Effector memory CD8-positive, alpha-beta T cell (primary cell): ENCODE results near the gene DTD1.
"Not testable (repeated sequence)": the region's sequence is repeated elsewhere in the genome, so short reads cannot be mapped to it uniquely, and the experiment has no call there.

ENCODE experiments used
- ATAC-seq: fragments of 150-1000 bp; cut with Tn5 transposase; replicated peaks from 2 replicates; pipeline ENCODE4 v1.10.0; 2021; ENCODE audit warnings: mild to moderate bottlenecking, moderate library complexity
- DNase-seq, 3 experiments: peaks; one replicate each; pipeline ENCODE4 v3.0.0; 2021
- H3K27ac Mint-ChIP-seq, 2 donors: one replicate each; pipeline ENCODE4 v1.8.0; 2022; ENCODE audit warnings: mild to moderate bottlenecking in 2 of 2, mixed read lengths in 2 of 2, moderate library complexity in 2 of 2
- H3K27me3 Mint-ChIP-seq, 2 donors: one replicate each; pipeline ENCODE4 v1.8.0; 2022; ENCODE audit warnings: mixed read lengths in 2 of 2
- H3K36me3 Mint-ChIP-seq: one replicate; pipeline ENCODE4 v1.8.0; 2022; ENCODE audit warnings: mild to moderate bottlenecking, moderate library complexity, mixed read lengths; ENCODE audit not compliant: insufficient read depth
- H3K4me1 Mint-ChIP-seq, 2 donors: one replicate each; pipeline ENCODE4 v1.8.0; 2022; ENCODE audit warnings: low read depth in 2 of 2, mixed read lengths in 2 of 2
- H3K4me3 Mint-ChIP-seq, 2 donors: one replicate each; pipeline ENCODE4 v1.8.0; 2022; ENCODE audit warnings: mild to moderate bottlenecking in 2 of 2, mixed read lengths in 2 of 2, moderate library complexity in 2 of 2
- H3K9me3 Mint-ChIP-seq, 2 donors: one replicate each; pipeline ENCODE4 v1.8.0; 2022; ENCODE audit warnings: mixed read lengths in 2 of 2

The DTD1 gene

GRCh38 chr20:18750735-18751134, 162.9 kb downstream of the DTD1 start:
- Mint-ChIP-seq H3K4me3 (no peak overlapping the region), H3K27me3 (no peaks in the 10 kb centered on the region), H3K9me3 (no peaks in the 10 kb centered on the region), H3K36me3 (peaks cover 3% of the 10 kb centered on the region), H3K27ac (peak overlapping the region in 1 of 2 donors; percentile 86), H3K4me1 (peaks cover 17 to 49% of the 10 kb centered on the region in 2 donors)
- DNase-seq (no peak), ATAC-seq (no peak)

GRCh38 chr20:18754030-18754652, 166.3 kb downstream of the DTD1 start:
- H3K27ac Mint-ChIP-seq = peak overlapping the region; percentile 33 to 49
- no peaks in the 10 kb centered on the region for H3K36me3 Mint-ChIP-seq
- no peaks in the 10 kb centered on the region for H3K27me3 Mint-ChIP-seq
- DNase-seq (peak in 2 of 3 experiments; percentile 11 to 13), ATAC-seq (peak; percentile 94)
- peaks cover 21 to 50% of the 10 kb centered on the region in 2 donors for H3K4me1 Mint-ChIP-seq
- H3K4me3 Mint-ChIP-seq = no peak overlapping the region
- H3K9me3 Mint-ChIP-seq = no peaks in the 10 kb centered on the region

GRCh38 chr20:18754653-18755045, 166.8 kb downstream of the DTD1 start:
- DNase-seq (no peak), ATAC-seq (no peak)
- Mint-ChIP-seq H3K36me3 (no peaks in the 10 kb centered on the region), H3K4me3 (no peak overlapping the region), H3K9me3 (no peaks in the 10 kb centered on the region), H3K27me3 (no peaks in the 10 kb centered on the region), H3K27ac (peak overlapping the region in 1 of 2 donors; percentile 33), H3K4me1 (peaks cover 18 to 46% of the 10 kb centered on the region in 2 donors)

- H3K36me3 Mint-ChIP-seq, H3K27ac Mint-ChIP-seq, DNase-seq, ATAC-seq, H3K4me3 Mint-ChIP-seq, H3K9me3 Mint-ChIP-seq, H3K27me3 Mint-ChIP-seq: not testable (repeated sequence)
- H3K4me1 Mint-ChIP-seq = peaks cover 9 to 23% of the 10 kb centered on the region in 2 donors
These were observed 173.0 kb downstream of the DTD1 start for GRCh38 chr20:18760852-18761251.

- Mint-ChIP-seq H3K9me3 (no peaks in the 10 kb centered on the region), H3K4me3 (no peak overlapping the region), H3K36me3 (no peaks in the 10 kb centered on the region), H3K4me1 (no peaks in the 10 kb centered on the region), H3K27me3 (peaks cover 0 to 5% of the 10 kb centered on the region in 2 donors), H3K27ac (no peak overlapping the region)
- ATAC-seq (no peak), DNase-seq (no peak)
These were observed 179.8 kb downstream of the DTD1 start for GRCh38 chr20:18767676-18768075.

GRCh38 chr20:18773566-18773965, 185.7 kb downstream of the DTD1 start:
- H3K9me3 Mint-ChIP-seq = no peaks in the 10 kb centered on the region
- peak overlapping the region in 1 of 2 donors; percentile 81 for H3K27ac Mint-ChIP-seq
- DNase-seq (no peak), ATAC-seq (no peak)
- H3K4me3 Mint-ChIP-seq = no peak overlapping the region
- H3K36me3 Mint-ChIP-seq = peaks cover 3% of the 10 kb centered on the region
- H3K27me3 Mint-ChIP-seq = peaks cover 12 to 45% of the 10 kb centered on the region in 2 donors
- H3K4me1 Mint-ChIP-seq = no peaks in the 10 kb centered on the region

- Mint-ChIP-seq H3K4me1 (no peaks in the 10 kb centered on the region), H3K9me3 (no peaks in the 10 kb centered on the region), H3K27me3 (peaks cover 12 to 45% of the 10 kb centered on the region in 2 donors), H3K27ac (no peak overlapping the region), H3K36me3 (peaks cover 3% of the 10 kb centered on the region), H3K4me3 (no peak overlapping the region)
- DNase-seq (no peak), ATAC-seq (no peak)
These were observed 186.4 kb downstream of the DTD1 start for GRCh38 chr20:18774207-18774606.

GRCh38 chr20:18775633-18776032, 187.8 kb downstream of the DTD1 start:
- DNase-seq (no peak), ATAC-seq (no peak)
- peaks cover 3% of the 10 kb centered on the region for H3K36me3 Mint-ChIP-seq
- no peak overlapping the region for H3K27ac Mint-ChIP-seq
- no peaks in the 10 kb centered on the region for H3K4me1 Mint-ChIP-seq
- no peaks in the 10 kb centered on the region for H3K9me3 Mint-ChIP-seq
- H3K4me3 Mint-ChIP-seq = no peak overlapping the region
- H3K27me3 Mint-ChIP-seq = peaks cover 12 to 45% of the 10 kb centered on the region in 2 donors

- H3K4me3 Mint-ChIP-seq = no peak overlapping the region
- H3K9me3 Mint-ChIP-seq = no peaks in the 10 kb centered on the region
- H3K4me1 Mint-ChIP-seq = no peaks in the 10 kb centered on the region
- no peak overlapping the region for H3K27ac Mint-ChIP-seq
- DNase-seq (no peak), ATAC-seq (no peak)
- H3K27me3 Mint-ChIP-seq = peaks cover 11 to 45% of the 10 kb centered on the region in 2 donors
- no peaks in the 10 kb centered on the region for H3K36me3 Mint-ChIP-seq
These were observed 191.0 kb downstream of the DTD1 start for GRCh38 chr20:18778690-18779392.

GRCh38 chr20:18780385-18781130, 192.7 kb downstream of the DTD1 start:
- Mint-ChIP-seq H3K36me3 (no peaks in the 10 kb centered on the region), H3K27ac (no peak overlapping the region), H3K9me3 (no peaks in the 10 kb centered on the region), H3K27me3 (peaks cover 19 to 45% of the 10 kb centered on the region in 2 donors), H3K4me1 (no peaks in the 10 kb centered on the region), H3K4me3 (no peak overlapping the region)
- ATAC-seq = no peak
- no peak for DNase-seq

- ATAC-seq (no peak), DNase-seq (no peak)
- Mint-ChIP-seq H3K27ac (no peak overlapping the region), H3K4me1 (no peaks in the 10 kb centered on the region), H3K4me3 (no peak overlapping the region), H3K9me3 (no peaks in the 10 kb centered on the region), H3K36me3 (no peaks in the 10 kb centered on the region), H3K27me3 (peaks cover 28 to 50% of the 10 kb centered on the region in 2 donors)
These were observed 193.7 kb downstream of the DTD1 start for GRCh38 chr20:18781509-18781908.

GRCh38 chr20:18783385-18783959, 195.6 kb downstream of the DTD1 start:
- Mint-ChIP-seq H3K36me3 (no peaks in the 10 kb centered on the region), H3K27ac (no peak overlapping the region), H3K9me3 (no peaks in the 10 kb centered on the region), H3K4me1 (no peaks in the 10 kb centered on the region), H3K27me3 (peaks cover 41 to 54% of the 10 kb centered on the region in 2 donors), H3K4me3 (no peak overlapping the region)
- DNase-seq (no peak), ATAC-seq (no peak)

GRCh38 chr20:18787046-18787445, 199.2 kb downstream of the DTD1 start:
- H3K4me3 Mint-ChIP-seq, H3K9me3 Mint-ChIP-seq, DNase-seq, H3K36me3 Mint-ChIP-seq, ATAC-seq, H3K4me1 Mint-ChIP-seq, H3K27ac Mint-ChIP-seq: not testable (repeated sequence)
- H3K27me3 Mint-ChIP-seq = peaks cover 69 to 76% of the 10 kb centered on the region in 2 donors
